IMR-90 (cell line): Measurements from ENCODE around the gene CELA2A. TPM values are rescaled to one million over a fixed set of nuclear protein-coding genes. Genes with fewer than 3 reads are reported as not detected.

Experiments used
- ATAC-seq: fragments of 200-7000 bp; cut with Tn5 transposase; 2 replicates; pipeline ENCODE4 v1.9.1; 2020; ENCODE audit warnings: low read depth, mild to moderate bottlenecking, moderate library complexity
- BruUV-seq: library from RNA; stranded (reverse); fragments of 400-500 nt; replicated peaks from 2 replicates; lab custom pipeline; 2021; lab: Mats Ljungman, UMichigan
- CTCF ChIA-PET: fragments of 300-600 bp; formaldehyde crosslinking; extraction: SDS; loops from one replicate; lab custom pipeline; 2021; ENCODE audit warnings: antibody characterized with exemption; lab: Yijun Ruan, JAX
- POLR2A ChIA-PET: fragments of 300-600 bp; sonication (Branson Sonifier 250); formaldehyde crosslinking; loops from one replicate; lab custom pipeline; 2022; ENCODE audit warnings: antibody characterized with exemption; ENCODE audit not compliant: unreplicated experiment; lab: Charles Lee
- DNase-seq: peaks from one replicate; pipeline ENCODE4 v3.0.0; 2013
- H2AFZ ChIP-seq: replicated peaks from 2 replicates; pipeline ENCODE3; 2013; ENCODE audit warnings: low read length, mild to moderate bottlenecking; ENCODE audit not compliant: poor library complexity
- H2AK5ac ChIP-seq: 2 replicates; pipeline ENCODE4 v1.6.1; 2013; ENCODE audit warnings: low read depth, low read length, inconsistent platforms
- H2AK9ac ChIP-seq: replicated peaks from 2 replicates; pipeline ENCODE3; 2013; ENCODE audit warnings: mild to moderate bottlenecking, low read depth, low read length, moderate library complexity; ENCODE audit not compliant: poor library complexity
- H2BK120ac ChIP-seq: 2 replicates; pipeline ENCODE4 v1.6.1; 2013; ENCODE audit warnings: low read depth, low read length, inconsistent platforms
- H2BK15ac ChIP-seq: 3 replicates; pipeline ENCODE4 v1.6.1; 2013; ENCODE audit warnings: low read depth, low read length, inconsistent platforms
- H2BK20ac ChIP-seq: 2 replicates; pipeline ENCODE4 v1.6.1; 2013; ENCODE audit warnings: low read depth, mild to moderate bottlenecking, inconsistent platforms, low read length, moderate library complexity
- H2BK5ac ChIP-seq: 2 replicates; pipeline ENCODE4 v1.6.1; 2013; ENCODE audit warnings: mild to moderate bottlenecking, low read depth, low read length, inconsistent platforms; ENCODE audit not compliant: poor library complexity, severe bottlenecking
- H3K14ac ChIP-seq: replicated peaks from 2 replicates; pipeline ENCODE4 v1.6.1; 2013; ENCODE audit warnings: low read depth, low read length, inconsistent platforms
- H3K18ac ChIP-seq: 2 replicates; pipeline ENCODE4 v1.6.1; 2013; ENCODE audit warnings: low read depth, low read length, control low read depth
- H3K23ac ChIP-seq: 2 replicates; pipeline ENCODE4 v1.6.1; 2013; ENCODE audit warnings: low read depth, low read length, inconsistent platforms
- H3K27ac ChIP-seq: 2 replicates; pipeline ENCODE4 v1.5.1; 2013; ENCODE audit warnings: mild to moderate bottlenecking, control low read depth, low read length; ENCODE audit not compliant: insufficient read depth
- H3K27me3 ChIP-seq: 2 replicates; pipeline ENCODE4 v1.6.1; 2013; ENCODE audit warnings: low read length; ENCODE audit not compliant: control insufficient read depth, insufficient read depth
- H3K36me3 ChIP-seq: 2 replicates; pipeline ENCODE4 v1.6.1; 2013; ENCODE audit warnings: low read length, mixed read lengths; ENCODE audit not compliant: control insufficient read depth, insufficient read depth
- H3K4ac ChIP-seq: 2 replicates; pipeline ENCODE4 v1.6.1; 2013; ENCODE audit warnings: low read depth, low read length, inconsistent platforms
- H3K4me1 ChIP-seq: 2 replicates; pipeline ENCODE4 v1.6.1; 2013; ENCODE audit warnings: low read length, mixed read lengths; ENCODE audit not compliant: control insufficient read depth, insufficient read depth
- H3K4me2 ChIP-seq: 2 replicates; pipeline ENCODE4 v1.6.1; 2013; ENCODE audit warnings: low read depth, mild to moderate bottlenecking, control low read depth, low read length, moderate library complexity
- H3K4me3 ChIP-seq: 2 replicates; pipeline ENCODE4 v1.5.1; 2013; ENCODE audit warnings: low read depth, mild to moderate bottlenecking, control low read depth, low read length, moderate library complexity; ENCODE audit not compliant: insufficient read depth
- H3K56ac ChIP-seq: 2 replicates; pipeline ENCODE4 v1.6.1; 2013; ENCODE audit warnings: low read length, inconsistent platforms; ENCODE audit not compliant: insufficient read depth; ENCODE audit errors: extremely low read depth
- H3K79me1 ChIP-seq, 2 experiments: 2 replicates each; pipeline ENCODE4 v1.6.1; 2013; ENCODE audit warnings: low read length in 2 of 2, inconsistent platforms in 1 of 2, low read depth in 1 of 2
- H3K9ac ChIP-seq: 2 replicates; pipeline ENCODE4 v1.6.1; 2013; ENCODE audit warnings: low read depth, low read length, control low read depth
- H3K9me1 ChIP-seq: 2 replicates; pipeline ENCODE4 v1.6.1; 2013; ENCODE audit warnings: low read length, inconsistent platforms; ENCODE audit not compliant: insufficient read depth
- H3K9me3 ChIP-seq: 2 replicates; pipeline ENCODE4 v1.6.1; 2013; ENCODE audit warnings: low read length; ENCODE audit not compliant: control insufficient read depth, insufficient read depth
- H4K20me1 ChIP-seq: 2 replicates; pipeline ENCODE4 v1.6.1; 2013; ENCODE audit warnings: low read length, inconsistent platforms; ENCODE audit not compliant: insufficient read depth
- H4K5ac ChIP-seq: 2 replicates; pipeline ENCODE4 v1.6.1; 2013; ENCODE audit warnings: mild to moderate bottlenecking, low read depth, low read length, control low read depth
- H4K8ac ChIP-seq, 2 experiments: 2 replicates each; pipeline ENCODE4 v1.6.1; 2013; ENCODE audit warnings: low read depth in 2 of 2, low read length in 2 of 2, control low read depth in 1 of 2, inconsistent platforms in 1 of 2
- H4K91ac ChIP-seq: 2 replicates; pipeline ENCODE4 v1.6.1; 2013; ENCODE audit warnings: low read depth, low read length, inconsistent platforms; ENCODE audit not compliant: insufficient read depth
- BHLHE40 ChIP-seq: fragments of 150-350 bp; IDR thresholded peaks from 2 replicates; pipeline ENCODE4 v1.6.1; 2016; ENCODE audit warnings: mild to moderate bottlenecking, low read depth, low read length
- CEBPB ChIP-seq: IDR thresholded peaks from 2 replicates; pipeline ENCODE4 v1.6.1; 2012; ENCODE audit warnings: low read depth, low read length, improper control_type of control experiment
- CHD1 ChIP-seq: IDR thresholded peaks from 2 replicates; pipeline ENCODE4 v1.6.1; 2012; ENCODE audit warnings: low read depth, low read length, improper control_type of control experiment
- FOS ChIP-seq: fragments of 150-350 bp; IDR thresholded peaks from 2 replicates; pipeline ENCODE4 v1.6.1; 2016; ENCODE audit warnings: low read depth, low read length
- MAFK ChIP-seq: IDR thresholded peaks from 2 replicates; pipeline ENCODE4 v1.6.1; 2012; ENCODE audit warnings: low read depth, low read length, improper control_type of control experiment
- MAZ ChIP-seq: IDR thresholded peaks from 2 replicates; pipeline ENCODE4 v1.6.1; 2012; ENCODE audit warnings: low read depth, mild to moderate bottlenecking, low read length, improper control_type of control experiment, moderate library complexity, borderline replicate concordance
- MXI1 ChIP-seq: IDR thresholded peaks from 2 replicates; pipeline ENCODE4 v1.6.1; 2012; ENCODE audit warnings: low read depth, mild to moderate bottlenecking, low read length, moderate library complexity, borderline replicate concordance
- NFE2L2 ChIP-seq: fragments of 150-350 bp; IDR thresholded peaks from 2 replicates; pipeline ENCODE4 v1.6.1; 2016; ENCODE audit warnings: low read depth, mild to moderate bottlenecking, low read length
- POLR2A ChIP-seq: IDR thresholded peaks from 2 replicates; pipeline ENCODE4 v1.6.1; 2012; ENCODE audit warnings: mild to moderate bottlenecking, low read depth, low read length
- RAD21 ChIP-seq: IDR thresholded peaks from 2 replicates; pipeline ENCODE4 v1.6.1; 2012; ENCODE audit warnings: low read length, improper control_type of control experiment
- RCOR1 ChIP-seq: IDR thresholded peaks from 2 replicates; pipeline ENCODE4 v1.6.1; 2012; ENCODE audit warnings: mild to moderate bottlenecking, low read length, improper control_type of control experiment; ENCODE audit not compliant: insufficient replicate concordance
- RFX5 ChIP-seq: IDR thresholded peaks from 2 replicates; pipeline ENCODE4 v1.8.0; 2012; ENCODE audit warnings: low read depth, mild to moderate bottlenecking, low read length, moderate library complexity
- SMC3 ChIP-seq: fragments of 150-350 bp; IDR thresholded peaks from 2 replicates; pipeline ENCODE4 v1.6.1; 2016; ENCODE audit warnings: low read depth, mild to moderate bottlenecking, antibody characterized with exemption, low read length, moderate library complexity
- WGBS, 2 experiments: methylation state at CpG; one replicate each; pipeline versions ENCODE4 v1.1.5 to v1.1.7; 2013; ENCODE audit warnings: missing lambda C conversion rate in 2 of 2; ENCODE audit not compliant: insufficient read length in 1 of 2; ENCODE audit errors: extremely low coverage in 2 of 2; 5-methylcytosine and 5-hydroxymethylcytosine counted together
- dilution Hi-C: fragments of 300-500 bp; cut with HindIII; formaldehyde crosslinking; loops from one replicate; pipeline ENCODE4 v1.14.3; 2018; ENCODE audit warnings: low sequenced_read_pairs; ENCODE audit not compliant: unreplicated experiment
- in situ Hi-C: fragments of 300-500 bp; cut with MboI; formaldehyde crosslinking; loops from 3 replicates; pipeline ENCODE4 v1.14.3; 2019; ENCODE audit warnings: low sequenced_read_pairs, inconsistent platforms, mixed read lengths
- intact Hi-C: fragments of 100-400 bp; cut with micrococcal nuclease; formaldehyde crosslinking; loops from 2 replicates; pipeline ENCODE4 v1.10.0; 2022
- polyA plus RNA-seq, 3 experiments: library from polyadenylated mRNA; depleted of rRNA; stranded (reverse); fragments of >200 nt; gene quantifications; 2 replicates each; pipeline ENCODE4 v1.2.3, GENCODE V29; 2012; ENCODE audit warnings: low replicate concordance in 1 of 3
- total RNA-seq: library from RNA; depleted of rRNA; stranded (reverse); fragments of >200 nt; gene quantifications from 2 replicates; pipeline ENCODE4 v1.2.3, GENCODE V29; 2012
- TF ChIP-seq, protein P1 (sequence below): fragments of 150-350 bp; IDR thresholded peaks from 2 replicates; pipeline ENCODE4 v1.6.1; 2016; ENCODE audit warnings: low read depth, mild to moderate bottlenecking, low read length, moderate library complexity, borderline replicate concordance
- TF ChIP-seq, protein P2 (sequence below): conservative IDR thresholded peaks from 2 replicates; pipeline ENCODE4 v1.5.1; 2012; ENCODE audit warnings: mild to moderate bottlenecking, low read depth, low read length, improper control_type of control experiment
- TF ChIP-seq, protein P3 (sequence below): fragments of 150-350 bp; IDR thresholded peaks from 2 replicates; pipeline ENCODE4 v1.6.1; 2017; ENCODE audit warnings: mild to moderate bottlenecking, antibody characterized with exemption, low read length, low read depth

CELA2A gene
- total and polyA plus RNA-seq, 2 of the 4 experiments (the other 2 are of a cell fraction), result not detected

DNA sequence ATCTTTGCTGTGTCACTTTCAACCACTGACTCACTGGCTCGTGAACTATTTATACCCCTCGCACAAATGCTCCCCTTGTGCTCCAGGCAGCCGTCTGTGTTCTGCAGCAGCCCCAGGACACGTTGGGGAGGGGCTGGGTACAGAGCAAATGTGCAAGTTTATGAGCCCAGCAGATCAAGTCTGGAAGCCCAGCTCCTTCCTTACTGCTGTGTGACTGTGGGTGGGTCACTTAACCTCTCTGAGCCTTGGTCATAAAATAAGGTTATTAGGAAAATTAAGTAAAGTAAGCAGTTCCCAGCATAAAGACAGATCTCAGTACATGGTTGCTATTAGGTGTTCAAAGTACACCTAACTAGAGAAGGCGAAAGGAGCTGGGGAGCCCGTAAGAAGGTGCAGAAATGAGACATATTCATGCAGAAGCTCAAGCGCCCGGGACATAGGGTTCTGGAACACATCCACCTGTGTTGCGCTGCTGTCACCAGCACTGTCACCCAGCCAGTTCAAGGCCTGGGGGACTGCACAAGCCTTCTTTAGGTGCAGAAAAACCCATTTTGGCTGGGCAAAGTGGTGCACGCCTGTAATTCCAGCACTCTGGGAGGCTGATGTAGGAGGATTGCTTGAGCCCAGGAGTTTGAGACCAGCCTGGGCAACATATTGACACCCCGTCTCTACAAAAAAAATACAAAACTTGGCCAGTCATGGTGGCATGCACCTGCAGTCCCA lies 33.0 kb upstream of the CELA2A start:
- no peak overlapping the region for H3K23ac ChIP-seq
- peaks cover 18% of the 10 kb centered on the region for H3K4me1 ChIP-seq
- H2BK20ac ChIP-seq, result no peak overlapping the region
- peaks cover 31% of the 10 kb centered on the region for H4K20me1 ChIP-seq
- H2AFZ ChIP-seq, result no peak overlapping the region
- H3K4me3 ChIP-seq, result no peak overlapping the region
- H2AK9ac ChIP-seq, result no peak overlapping the region
- no peak overlapping the region for H2BK15ac ChIP-seq
- H3K4ac ChIP-seq, result no peak overlapping the region
- intact Hi-C loops, result no loop called here
- ATAC-seq (no peak), DNase-seq (no peak)
- BruUV-seq, result no TSS peak
- no peak overlapping the region for H4K8ac ChIP-seq
- peaks cover 17% of the 10 kb centered on the region for H3K9me1 ChIP-seq
- no peak overlapping the region for H2BK120ac ChIP-seq
- H2BK5ac ChIP-seq, result no peak overlapping the region
- H3K27ac ChIP-seq, result no peak overlapping the region
- H3K79me1 ChIP-seq, result peaks cover 19 to 69% of the 10 kb centered on the region in 2 experiments; a peak in 3 of 4 replicates
- peaks cover 11% of the 10 kb centered on the region for H3K36me3 ChIP-seq
- H3K9ac ChIP-seq, result no peak overlapping the region
- H3K56ac ChIP-seq, result no peak overlapping the region
- no peak overlapping the region for H3K4me2 ChIP-seq
- no peak overlapping the region for H3K18ac ChIP-seq
- no peak overlapping the region for H4K5ac ChIP-seq
- TF ChIP-seq MAZ (no peak), RFX5 (no peak), MAFK (no peak), RAD21 (no peak), RCOR1 (no peak), NFE2L2 (no peak), POLR2A (no peak), CEBPB (no peak), FOS (no peak), SMC3 (no peak), BHLHE40 (no peak), MXI1 (no peak), CHD1 (no peak)
- TF ChIP-seq, protein P1, sequence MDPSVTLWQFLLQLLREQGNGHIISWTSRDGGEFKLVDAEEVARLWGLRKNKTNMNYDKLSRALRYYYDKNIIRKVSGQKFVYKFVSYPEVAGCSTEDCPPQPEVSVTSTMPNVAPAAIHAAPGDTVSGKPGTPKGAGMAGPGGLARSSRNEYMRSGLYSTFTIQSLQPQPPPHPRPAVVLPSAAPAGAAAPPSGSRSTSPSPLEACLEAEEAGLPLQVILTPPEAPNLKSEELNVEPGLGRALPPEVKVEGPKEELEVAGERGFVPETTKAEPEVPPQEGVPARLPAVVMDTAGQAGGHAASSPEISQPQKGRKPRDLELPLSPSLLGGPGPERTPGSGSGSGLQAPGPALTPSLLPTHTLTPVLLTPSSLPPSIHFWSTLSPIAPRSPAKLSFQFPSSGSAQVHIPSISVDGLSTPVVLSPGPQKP, result no peak
- TF ChIP-seq, protein P2, sequence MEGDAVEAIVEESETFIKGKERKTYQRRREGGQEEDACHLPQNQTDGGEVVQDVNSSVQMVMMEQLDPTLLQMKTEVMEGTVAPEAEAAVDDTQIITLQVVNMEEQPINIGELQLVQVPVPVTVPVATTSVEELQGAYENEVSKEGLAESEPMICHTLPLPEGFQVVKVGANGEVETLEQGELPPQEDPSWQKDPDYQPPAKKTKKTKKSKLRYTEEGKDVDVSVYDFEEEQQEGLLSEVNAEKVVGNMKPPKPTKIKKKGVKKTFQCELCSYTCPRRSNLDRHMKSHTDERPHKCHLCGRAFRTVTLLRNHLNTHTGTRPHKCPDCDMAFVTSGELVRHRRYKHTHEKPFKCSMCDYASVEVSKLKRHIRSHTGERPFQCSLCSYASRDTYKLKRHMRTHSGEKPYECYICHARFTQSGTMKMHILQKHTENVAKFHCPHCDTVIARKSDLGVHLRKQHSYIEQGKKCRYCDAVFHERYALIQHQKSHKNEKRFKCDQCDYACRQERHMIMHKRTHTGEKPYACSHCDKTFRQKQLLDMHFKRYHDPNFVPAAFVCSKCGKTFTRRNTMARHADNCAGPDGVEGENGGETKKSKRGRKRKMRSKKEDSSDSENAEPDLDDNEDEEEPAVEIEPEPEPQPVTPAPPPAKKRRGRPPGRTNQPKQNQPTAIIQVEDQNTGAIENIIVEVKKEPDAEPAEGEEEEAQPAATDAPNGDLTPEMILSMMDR, result no peak
- TF ChIP-seq, protein P3, sequence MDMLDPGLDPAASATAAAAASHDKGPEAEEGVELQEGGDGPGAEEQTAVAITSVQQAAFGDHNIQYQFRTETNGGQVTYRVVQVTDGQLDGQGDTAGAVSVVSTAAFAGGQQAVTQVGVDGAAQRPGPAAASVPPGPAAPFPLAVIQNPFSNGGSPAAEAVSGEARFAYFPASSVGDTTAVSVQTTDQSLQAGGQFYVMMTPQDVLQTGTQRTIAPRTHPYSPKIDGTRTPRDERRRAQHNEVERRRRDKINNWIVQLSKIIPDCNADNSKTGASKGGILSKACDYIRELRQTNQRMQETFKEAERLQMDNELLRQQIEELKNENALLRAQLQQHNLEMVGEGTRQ, result no peak
- H3K9me3 ChIP-seq, result no peaks in the 10 kb centered on the region
- ChIA-PET POLR2A (no interaction called here), CTCF (no interaction called here)
- in situ Hi-C loops, result loop anchor here (10.0 kb wide), 1 partner anchor 269 kb away; the partner anchor contains the start of gene TMEM51
- dilution Hi-C loops, result no loop called here
- no peak overlapping the region for H4K91ac ChIP-seq
- no peak overlapping the region for H2AK5ac ChIP-seq
- no peak overlapping the region for H3K14ac ChIP-seq
- WGBS, 2 experiments, result 90% methylated on average over 2 of the region's 11 CpGs; no CpG with 5 or more reads in 1 of the 2 experiments
- H3K27me3 ChIP-seq, result no peaks in the 10 kb centered on the region
